ENCODE measurements around the gene ZNF471. TPM values are rescaled to one million over a fixed set of nuclear protein-coding genes. Genes with fewer than 3 reads are reported as not detected.

ZNF471 gene
- total RNA-seq, 1 donor from 2014 or later = 0.09 TPM

DNA sequence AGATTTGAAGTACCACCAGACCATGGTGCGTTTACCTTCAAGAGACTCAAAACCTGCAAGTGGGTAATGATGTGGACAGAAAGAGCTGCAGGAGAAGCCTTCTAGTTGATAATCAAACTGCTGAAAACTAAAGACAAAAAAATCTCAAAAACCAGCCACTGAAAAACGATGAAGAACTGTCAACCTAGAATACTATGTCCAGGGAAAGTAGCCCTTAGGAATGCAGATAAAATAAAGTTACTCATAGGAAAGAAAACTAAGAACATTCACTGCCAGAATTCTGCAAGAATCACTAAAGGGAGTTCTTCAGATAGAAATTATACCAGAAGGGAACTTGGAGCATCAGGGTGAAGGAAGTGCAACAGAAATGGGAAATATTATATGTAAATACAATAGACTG is 64.9 kb downstream of the ZNF471 start:
- intact Hi-C loops (cut with micrococcal nuclease) = no loop called here

DNA sequence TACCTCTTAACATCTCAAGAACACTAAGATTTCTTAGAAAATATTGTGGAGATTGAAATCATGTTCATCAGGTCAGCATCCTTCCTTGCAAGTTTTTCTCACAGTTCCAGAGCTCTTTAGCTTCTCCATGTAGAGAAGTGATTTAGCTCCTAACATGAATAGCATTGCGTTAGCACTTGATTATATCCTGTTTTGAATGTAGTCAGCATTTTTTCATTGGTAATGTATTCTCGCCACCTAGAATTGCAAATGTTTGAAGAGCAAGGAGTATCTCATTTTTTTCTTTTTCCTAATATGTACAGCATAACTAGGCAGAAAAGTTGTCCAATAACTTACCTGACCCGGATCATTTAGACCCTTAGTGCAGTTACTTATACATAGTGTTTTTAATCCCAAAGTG is 66.3 kb downstream of the ZNF471 start:
- intact Hi-C loops (cut with micrococcal nuclease) = no loop called here

DNA sequence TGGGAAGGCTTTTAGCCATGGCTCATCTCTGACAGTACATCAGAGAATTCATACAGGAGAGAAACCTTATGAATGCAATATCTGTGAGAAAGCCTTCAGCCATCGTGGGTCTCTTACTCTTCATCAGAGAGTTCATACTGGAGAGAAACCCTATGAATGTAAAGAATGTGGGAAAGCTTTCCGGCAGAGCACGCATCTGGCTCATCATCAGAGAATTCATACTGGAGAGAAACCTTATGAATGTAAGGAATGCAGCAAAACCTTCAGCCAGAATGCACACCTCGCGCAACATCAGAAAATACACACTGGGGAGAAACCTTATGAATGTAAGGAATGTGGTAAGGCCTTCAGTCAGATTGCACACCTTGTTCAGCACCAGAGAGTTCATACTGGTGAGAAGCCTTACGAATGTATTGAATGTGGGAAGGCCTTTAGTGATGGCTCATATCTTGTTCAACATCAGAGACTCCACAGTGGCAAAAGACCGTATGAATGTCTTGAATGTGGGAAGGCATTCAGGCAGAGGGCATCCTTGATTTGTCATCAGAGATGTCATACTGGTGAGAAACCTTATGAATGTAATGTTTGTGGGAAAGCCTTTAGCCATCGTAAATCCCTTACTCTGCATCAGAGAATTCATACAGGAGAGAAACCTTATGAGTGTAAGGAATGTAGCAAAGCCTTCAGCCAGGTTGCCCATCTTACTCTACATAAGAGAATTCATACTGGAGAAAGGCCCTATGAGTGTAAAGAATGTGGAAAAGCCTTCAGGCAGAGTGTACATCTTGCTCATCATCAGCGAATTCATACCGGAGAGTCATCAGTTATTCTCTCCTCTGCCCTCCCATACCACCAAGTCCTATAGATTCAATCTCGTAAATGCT is 70.3 kb downstream of the ZNF471 start:
- intact Hi-C loops (cut with micrococcal nuclease) = no loop called here

Other genes with a start within 250 kb of the ZNF471 start
- 2.8 and 3.7 TPM in 2 replicates for gene EDDM13, start 235.1 kb upstream of the ZNF471 start, total RNA-seq
- gene ZSCAN5A, start 193.0 kb upstream of the ZNF471 start, total RNA-seq = 10.0 and 10.1 TPM in 2 replicates
- gene ZNF582, start 114.3 kb upstream of the ZNF471 start, total RNA-seq = 1.1 and 1.7 TPM in 2 replicates
- 2.9 and 3.9 TPM in 2 replicates for gene ZNF583, start 103.5 kb upstream of the ZNF471 start, total RNA-seq
- 0.05 TPM in 1 of 2 replicates, not detected in the other for gene ZNF667, start 30.5 kb upstream of the ZNF471 start, total RNA-seq
- gene ZFP28, start 31.1 kb downstream of the ZNF471 start, total RNA-seq = 2.0 and 2.3 TPM in 2 replicates
- 2.0 and 2.5 TPM in 2 replicates for gene ZNF470, start 59.6 kb downstream of the ZNF471 start, total RNA-seq
- 5.5 and 5.8 TPM in 2 replicates for gene ZNF71, start 87.4 kb downstream of the ZNF471 start, total RNA-seq
- gene SMIM17, start 135.3 kb downstream of the ZNF471 start, total RNA-seq = not detected in 2 replicates
- 0.11 and 0.27 TPM in 2 replicates for gene ZNF835, start 163.9 kb downstream of the ZNF471 start, total RNA-seq